ENCODE results near the gene NUP214. TPM values are rescaled to one million over a fixed set of nuclear protein-coding genes. Genes with fewer than 3 reads are reported as not detected.

Gene NUP214
- total RNA-seq, 1 donor from 2014 or later, result 32.6 TPM

DNA sequence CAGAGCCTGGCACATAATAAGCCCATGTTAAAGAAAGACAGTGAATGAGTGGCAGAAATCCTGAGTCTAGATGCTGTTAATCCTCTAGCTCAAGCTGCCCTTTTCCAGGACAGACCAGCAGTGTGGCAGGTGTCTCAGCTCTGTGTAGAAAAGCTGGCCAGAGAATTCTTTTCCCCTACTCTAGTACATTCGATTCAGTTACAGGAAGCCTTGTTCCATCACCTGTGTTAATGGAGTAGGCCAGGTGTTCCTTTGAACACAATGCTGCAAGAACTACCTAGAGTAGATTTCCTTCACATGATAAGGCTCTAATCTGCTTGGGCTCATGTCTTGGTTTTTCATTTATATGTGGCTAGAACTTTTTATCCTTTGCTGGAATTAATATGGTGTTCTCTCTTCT lies 52.5 kb downstream of the NUP214 start:
- Mint-ChIP-seq H3K9me3 (ENCODE audit: low read depth) (no peaks in the 10 kb centered on the region), H3K36me3 (ENCODE audit: low read depth) (peaks cover 23% of the 10 kb centered on the region), H3K27me3 (ENCODE audit: low read depth) (no peaks in the 10 kb centered on the region), H3K4me3 (ENCODE audit: unreplicated experiment) (no peak overlapping the region), H3K27ac (ENCODE audit: unreplicated experiment) (no peak overlapping the region), H3K4me1 (ENCODE audit: low read depth) (peaks cover 27% of the 10 kb centered on the region)
- TF ChIP-seq, protein P1, sequence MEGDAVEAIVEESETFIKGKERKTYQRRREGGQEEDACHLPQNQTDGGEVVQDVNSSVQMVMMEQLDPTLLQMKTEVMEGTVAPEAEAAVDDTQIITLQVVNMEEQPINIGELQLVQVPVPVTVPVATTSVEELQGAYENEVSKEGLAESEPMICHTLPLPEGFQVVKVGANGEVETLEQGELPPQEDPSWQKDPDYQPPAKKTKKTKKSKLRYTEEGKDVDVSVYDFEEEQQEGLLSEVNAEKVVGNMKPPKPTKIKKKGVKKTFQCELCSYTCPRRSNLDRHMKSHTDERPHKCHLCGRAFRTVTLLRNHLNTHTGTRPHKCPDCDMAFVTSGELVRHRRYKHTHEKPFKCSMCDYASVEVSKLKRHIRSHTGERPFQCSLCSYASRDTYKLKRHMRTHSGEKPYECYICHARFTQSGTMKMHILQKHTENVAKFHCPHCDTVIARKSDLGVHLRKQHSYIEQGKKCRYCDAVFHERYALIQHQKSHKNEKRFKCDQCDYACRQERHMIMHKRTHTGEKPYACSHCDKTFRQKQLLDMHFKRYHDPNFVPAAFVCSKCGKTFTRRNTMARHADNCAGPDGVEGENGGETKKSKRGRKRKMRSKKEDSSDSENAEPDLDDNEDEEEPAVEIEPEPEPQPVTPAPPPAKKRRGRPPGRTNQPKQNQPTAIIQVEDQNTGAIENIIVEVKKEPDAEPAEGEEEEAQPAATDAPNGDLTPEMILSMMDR (IDR thresholded peaks at IDR 0.05), result no peak
- no peak for DNase-seq (ENCODE audit: low spot score)

DNA sequence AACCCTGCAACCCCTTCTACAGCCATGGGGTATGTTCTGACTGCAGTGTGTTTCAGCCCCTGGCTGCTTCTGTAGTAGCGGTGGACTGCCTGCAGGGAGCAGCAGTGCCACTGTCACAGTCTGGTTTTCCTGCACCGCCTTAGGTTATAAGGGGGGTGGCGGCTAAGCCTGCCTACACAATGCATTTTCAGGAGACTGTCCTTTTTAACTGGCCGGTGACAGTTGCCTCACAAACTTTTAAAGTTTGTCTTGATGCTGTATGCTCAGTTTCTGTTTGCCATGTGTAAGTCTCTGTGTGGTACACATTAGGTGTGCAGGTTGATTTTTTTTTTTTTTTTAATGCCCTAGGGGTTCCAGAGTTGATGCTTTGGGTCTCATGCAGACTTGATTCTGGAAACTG lies 53.0 kb downstream of the NUP214 start:
- Mint-ChIP-seq H3K4me1 (ENCODE audit: low read depth) (peaks cover 27% of the 10 kb centered on the region), H3K9me3 (ENCODE audit: low read depth) (no peaks in the 10 kb centered on the region), H3K4me3 (ENCODE audit: unreplicated experiment) (no peak overlapping the region), H3K36me3 (ENCODE audit: low read depth) (peaks cover 23% of the 10 kb centered on the region), H3K27me3 (ENCODE audit: low read depth) (no peaks in the 10 kb centered on the region), H3K27ac (ENCODE audit: unreplicated experiment) (no peak overlapping the region)
- TF ChIP-seq, protein P1 (IDR thresholded peaks at IDR 0.05), result peak; percentile 95
- DNase-seq (ENCODE audit: low spot score), result no peak

DNA sequence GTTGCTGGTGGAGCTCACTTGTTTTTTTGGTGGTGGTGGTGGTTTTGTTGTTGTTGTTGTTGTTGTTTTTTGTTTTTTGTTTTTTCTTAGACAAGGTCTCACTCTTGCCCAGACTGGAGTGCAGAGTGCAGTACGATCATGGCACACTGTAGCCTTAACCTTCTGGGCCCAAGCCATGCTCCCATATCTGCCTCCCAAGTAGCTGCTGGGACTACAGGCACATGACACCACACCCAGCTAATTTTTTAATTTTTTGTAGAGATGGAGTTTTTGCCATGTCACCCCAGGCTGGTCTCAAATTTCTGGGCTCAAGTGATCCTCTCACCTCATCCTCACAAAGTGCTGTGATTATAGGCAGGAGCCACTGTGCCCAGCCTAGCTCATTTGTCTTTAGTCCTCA lies 53.5 kb downstream of the NUP214 start:
- peaks cover 23% of the 10 kb centered on the region for H3K36me3 Mint-ChIP-seq (ENCODE audit: low read depth)
- H3K27me3 Mint-ChIP-seq (ENCODE audit: low read depth), result no peaks in the 10 kb centered on the region
- H3K27ac Mint-ChIP-seq (ENCODE audit: unreplicated experiment), result peak overlapping the region; percentile 79
- no peak for DNase-seq (ENCODE audit: low spot score)
- H3K9me3 Mint-ChIP-seq (ENCODE audit: low read depth), result no peaks in the 10 kb centered on the region
- TF ChIP-seq, protein P1 (IDR thresholded peaks at IDR 0.05), result no peak
- no peak overlapping the region for H3K4me3 Mint-ChIP-seq (ENCODE audit: unreplicated experiment)
- H3K4me1 Mint-ChIP-seq (ENCODE audit: low read depth), result peaks cover 27% of the 10 kb centered on the region

DNA sequence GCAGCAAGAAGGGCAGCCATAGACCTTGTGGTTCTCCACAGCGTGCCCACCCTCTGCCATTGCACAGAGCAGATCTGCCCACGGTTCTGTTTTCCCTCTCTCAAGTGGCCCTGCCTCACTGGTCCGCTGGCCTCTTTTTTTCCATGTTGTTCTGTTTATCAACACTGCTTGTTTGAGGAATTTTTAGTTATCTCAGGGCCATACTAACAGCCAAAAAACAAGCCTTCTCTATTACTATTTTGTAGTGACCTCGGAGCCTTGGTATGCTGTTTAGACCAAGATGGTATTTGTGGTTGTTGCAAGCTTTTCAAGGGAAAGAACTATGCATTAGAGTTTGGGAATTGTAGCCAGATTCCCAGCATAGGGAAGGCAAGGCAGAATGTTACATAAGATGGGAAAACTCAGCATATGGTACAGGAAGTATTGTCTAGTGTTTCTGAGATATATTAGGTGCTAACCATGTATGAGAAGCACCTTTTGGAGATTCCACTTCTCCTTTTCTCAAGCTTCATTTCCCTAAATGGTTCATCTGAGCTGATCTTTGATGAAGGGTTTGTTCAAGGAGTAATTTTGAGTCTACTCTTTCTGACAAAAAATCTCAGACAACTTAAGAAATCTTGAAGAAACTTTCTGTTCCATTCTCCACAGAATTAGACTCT lies 54.3 kb downstream of the NUP214 start:
- no peak for DNase-seq (ENCODE audit: low spot score)
- Mint-ChIP-seq H3K27ac (ENCODE audit: unreplicated experiment) (peak overlapping the region; percentile 68), H3K4me1 (ENCODE audit: low read depth) (peaks cover 27% of the 10 kb centered on the region), H3K36me3 (ENCODE audit: low read depth) (peaks cover 20% of the 10 kb centered on the region), H3K27me3 (ENCODE audit: low read depth) (no peaks in the 10 kb centered on the region), H3K4me3 (ENCODE audit: unreplicated experiment) (no peak overlapping the region), H3K9me3 (ENCODE audit: low read depth) (no peaks in the 10 kb centered on the region)
- TF ChIP-seq, protein P1 (IDR thresholded peaks at IDR 0.05), result no peak

DNA sequence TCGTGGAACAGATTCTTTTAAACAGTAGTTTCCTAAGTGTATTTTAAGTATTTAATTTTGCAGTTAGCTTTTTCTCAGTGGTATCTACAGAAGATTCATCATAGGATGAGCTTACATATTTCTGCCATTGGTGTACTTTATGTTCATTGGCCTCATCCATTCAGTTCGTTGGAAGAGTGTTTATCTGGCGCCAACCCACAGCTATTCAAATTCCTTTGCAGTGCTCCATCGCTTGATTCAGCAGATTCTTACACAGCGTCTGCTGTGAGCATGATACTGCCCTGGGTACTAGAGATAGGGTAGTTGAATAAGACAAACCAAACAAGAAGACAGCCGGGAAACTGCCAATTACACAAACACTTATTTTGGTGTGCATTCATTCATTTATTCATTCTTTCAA lies 55.1 kb downstream of the NUP214 start:
- Mint-ChIP-seq H3K9me3 (ENCODE audit: low read depth) (no peaks in the 10 kb centered on the region), H3K4me3 (ENCODE audit: unreplicated experiment) (no peak overlapping the region), H3K36me3 (ENCODE audit: low read depth) (peaks cover 20% of the 10 kb centered on the region), H3K27ac (ENCODE audit: unreplicated experiment) (peak overlapping the region; percentile 68), H3K27me3 (ENCODE audit: low read depth) (no peaks in the 10 kb centered on the region), H3K4me1 (ENCODE audit: low read depth) (peaks cover 27% of the 10 kb centered on the region)
- TF ChIP-seq, protein P1 (IDR thresholded peaks at IDR 0.05), result no peak
- DNase-seq (ENCODE audit: low spot score), result no peak
